GM19035 (cell line): ENCODE data around the gene NTN3.
A peak's percentile ranks its signal among the peaks of the same experiment; 100 is the strongest.

Experiments
- ATAC-seq: cut with Tn5 transposase; IDR thresholded peaks from one replicate; pipeline ENCODE4 v1.9.1; 2021; ENCODE audit not compliant: unreplicated experiment

The NTN3 gene

GRCh38 chr16:2465653-2466415 is 5.3 kb upstream of the NTN3 start:
- no peak for ATAC-seq

DNA sequence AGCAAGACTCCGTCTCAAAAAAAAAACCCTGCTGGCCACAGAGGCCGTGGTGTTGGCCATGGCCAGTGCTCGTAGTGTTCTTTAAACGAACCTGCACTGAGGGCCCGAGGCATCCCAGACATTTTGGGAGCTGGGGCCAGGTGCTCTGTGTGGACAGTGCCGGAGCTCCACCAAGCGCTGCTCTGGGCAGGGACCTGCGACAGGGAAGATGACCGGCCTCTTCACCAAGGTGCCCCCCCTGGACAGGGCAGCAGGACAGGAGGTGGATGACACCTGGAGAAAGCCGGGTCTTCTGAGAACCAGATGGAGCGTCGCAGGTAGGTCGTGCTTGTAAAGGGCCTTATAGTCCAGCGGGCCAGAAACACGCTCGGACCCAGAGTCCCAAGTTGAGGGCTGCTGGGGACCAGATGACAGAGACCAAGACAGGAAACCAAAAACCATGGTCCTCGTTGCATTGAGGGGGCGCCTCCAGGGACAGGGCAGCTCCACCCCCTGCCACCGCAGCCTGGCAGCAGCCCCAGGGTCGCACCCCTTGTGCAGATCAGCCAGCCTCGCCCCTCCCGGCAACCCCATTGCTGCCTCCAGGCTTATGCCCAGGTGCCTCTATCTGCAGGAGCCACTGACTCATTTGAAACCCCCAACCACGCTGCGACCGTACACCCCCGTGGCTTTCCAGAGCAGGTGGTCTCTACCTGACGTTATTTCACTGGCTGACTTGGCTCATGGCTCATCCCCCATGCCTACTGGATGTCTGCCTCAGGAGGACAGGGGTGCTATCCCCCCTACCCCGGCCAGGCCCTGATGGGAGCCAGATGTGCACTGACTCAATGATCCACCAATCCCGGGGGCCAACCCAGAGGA is 4.2 kb upstream of the NTN3 start:
- no peak for ATAC-seq

GRCh38 chr16:2467528-2468232 is 3.4 kb upstream of the NTN3 start:
- ATAC-seq = no peak

GRCh38 chr16:2468233-2468724 is 2.8 kb upstream of the NTN3 start:
- ATAC-seq = no peak

GRCh38 chr16:2468725-2469398 is 2.2 kb upstream of the NTN3 start:
- ATAC-seq = no peak

- no peak for ATAC-seq
Measured at GRCh38 chr16:2469399-2470233, 1.5 kb upstream of the NTN3 start.

- ATAC-seq = no peak
Measured at GRCh38 chr16:2470234-2470601, 879 bp upstream of the NTN3 start.

- ATAC-seq = no peak
Measured at GRCh38 chr16:2470603-2471015, 488 bp upstream of the NTN3 start.

GRCh38 chr16:2471653-2472487 is 773 bp downstream of the NTN3 start:
- no peak for ATAC-seq

GRCh38 chr16:2472488-2472864 is 1.4 kb downstream of the NTN3 start:
- no peak for ATAC-seq

DNA sequence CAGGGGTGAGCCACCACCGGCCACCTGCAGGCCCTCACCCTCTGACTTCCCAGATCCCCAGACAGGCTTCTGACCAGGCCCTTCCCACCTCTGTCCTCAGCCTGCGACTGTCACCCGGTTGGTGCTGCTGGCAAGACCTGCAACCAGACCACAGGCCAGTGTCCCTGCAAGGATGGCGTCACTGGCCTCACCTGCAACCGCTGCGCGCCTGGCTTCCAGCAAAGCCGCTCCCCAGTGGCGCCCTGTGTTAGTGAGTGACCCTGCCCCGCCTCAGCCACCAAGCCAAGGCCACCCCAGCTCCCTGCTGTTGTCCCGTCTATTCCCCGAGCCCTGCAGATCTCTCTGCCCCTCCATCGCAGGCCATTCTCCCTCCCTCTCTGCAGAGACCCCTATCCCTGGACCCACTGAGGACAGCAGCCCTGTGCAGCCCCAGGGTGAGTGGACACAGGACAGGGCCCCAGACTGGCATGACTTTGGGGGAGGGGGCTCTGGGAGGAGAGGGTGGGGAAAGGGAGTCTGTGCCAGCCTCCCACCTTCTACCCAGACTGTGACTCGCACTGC is 1.9 kb downstream of the NTN3 start:
- ATAC-seq = no peak

GRCh38 chr16:2473446-2473926 is 2.4 kb downstream of the NTN3 start:
- no peak for ATAC-seq

DNA sequence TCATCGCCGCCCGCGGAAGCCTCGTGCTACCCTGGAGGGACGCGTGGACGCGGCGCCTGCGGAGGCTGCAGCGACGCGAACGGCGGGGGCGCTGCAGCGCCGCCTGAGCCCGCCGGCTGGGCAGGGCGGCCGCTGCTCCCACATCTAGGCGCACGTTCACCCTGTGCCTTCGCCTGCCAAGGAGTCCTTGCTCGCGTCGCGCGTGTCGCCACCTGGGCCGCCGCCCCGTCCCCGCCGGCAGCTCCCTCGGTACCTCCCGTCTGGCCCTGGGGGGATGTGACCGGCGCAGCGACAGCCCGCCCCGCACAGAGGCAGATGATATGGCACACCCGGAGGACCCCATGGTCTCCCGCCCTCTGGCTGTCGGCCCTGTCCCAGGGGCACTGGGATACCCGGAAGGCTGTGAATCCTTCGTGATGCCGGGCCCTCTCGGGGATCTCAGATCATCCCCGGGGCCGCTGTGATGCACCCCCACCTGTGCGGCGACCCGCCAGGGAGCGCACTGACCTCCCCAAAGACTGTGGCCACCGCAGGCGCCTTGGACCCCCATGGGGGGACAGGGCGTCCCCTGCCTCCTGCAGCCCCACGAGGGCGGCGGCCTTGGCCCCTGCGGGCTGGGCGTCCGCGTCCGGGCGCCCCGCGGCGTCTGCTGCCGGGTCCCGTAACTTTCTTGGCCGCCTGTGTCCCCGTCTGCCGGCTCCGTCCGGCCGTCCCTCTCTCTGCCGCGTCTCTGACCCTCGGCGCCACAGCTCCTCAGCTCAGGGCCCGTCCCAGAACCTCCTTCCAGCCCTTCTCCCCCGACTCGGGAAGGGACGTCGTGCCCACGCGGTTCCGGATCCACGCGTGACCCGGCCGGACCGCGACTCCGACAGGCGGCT is 3.1 kb downstream of the NTN3 start:
- ATAC-seq = peak; percentile 32

DNA sequence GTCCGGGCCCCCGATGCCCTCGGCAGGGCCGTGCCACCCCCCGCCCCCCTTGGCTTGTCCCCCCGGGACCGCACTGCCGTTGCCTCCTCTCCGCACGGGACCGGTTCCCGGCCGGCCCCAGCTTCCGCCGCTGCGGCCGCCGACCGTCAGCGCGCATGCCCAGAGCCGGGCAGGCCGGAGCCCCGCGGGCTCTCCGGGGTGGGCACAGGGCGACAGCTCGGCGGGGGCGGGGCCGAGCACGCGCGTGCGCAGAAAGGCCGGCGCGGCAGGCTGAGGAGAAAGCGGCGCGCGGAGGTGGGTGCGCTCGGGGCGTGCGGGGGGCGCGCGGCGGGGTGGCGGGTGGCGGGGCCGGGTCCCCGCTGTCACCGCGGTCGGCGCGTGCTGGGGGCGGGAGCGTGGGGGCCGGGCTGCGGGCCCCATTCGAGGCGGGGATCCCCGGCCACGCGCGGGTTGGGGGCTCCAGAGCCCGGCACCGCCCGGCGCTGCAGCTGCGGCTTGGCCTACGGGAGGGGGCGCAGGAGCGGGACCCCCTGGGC is 3.8 kb downstream of the NTN3 start, which contains the start of gene TBC1D24:
TBC1D24 (plus strand) TSS at position 251 of the 536 bp plus-strand sequence. CDS start 21,022 bp downstream, outside the sequence.
- ATAC-seq = peak; percentile 75

GRCh38 chr16:2475413-2476344 is 4.6 kb downstream of the NTN3 start:
- ATAC-seq = no peak

- ATAC-seq = no peak
Measured at GRCh38 chr16:2476345-2476720, 5.2 kb downstream of the NTN3 start.
